Articular chondrocyte of knee joint (primary cell): Measurements from ENCODE around the gene POMT1. TPM values are rescaled to one million over a fixed set of nuclear protein-coding genes. Genes with fewer than 3 reads are reported as not detected.

Experiments
- small RNA-seq: library from RNA; depleted of rRNA; stranded (forward); fragments of <200 nt; gene quantifications from one replicate; pipeline ENCODE3, GENCODE V24; 2012
- total RNA-seq: library from RNA; depleted of rRNA; stranded (reverse); fragments of >200 nt; gene quantifications from 2 replicates; pipeline ENCODE4 v1.2.3, GENCODE V29; 2012

The POMT1 gene, protein sequence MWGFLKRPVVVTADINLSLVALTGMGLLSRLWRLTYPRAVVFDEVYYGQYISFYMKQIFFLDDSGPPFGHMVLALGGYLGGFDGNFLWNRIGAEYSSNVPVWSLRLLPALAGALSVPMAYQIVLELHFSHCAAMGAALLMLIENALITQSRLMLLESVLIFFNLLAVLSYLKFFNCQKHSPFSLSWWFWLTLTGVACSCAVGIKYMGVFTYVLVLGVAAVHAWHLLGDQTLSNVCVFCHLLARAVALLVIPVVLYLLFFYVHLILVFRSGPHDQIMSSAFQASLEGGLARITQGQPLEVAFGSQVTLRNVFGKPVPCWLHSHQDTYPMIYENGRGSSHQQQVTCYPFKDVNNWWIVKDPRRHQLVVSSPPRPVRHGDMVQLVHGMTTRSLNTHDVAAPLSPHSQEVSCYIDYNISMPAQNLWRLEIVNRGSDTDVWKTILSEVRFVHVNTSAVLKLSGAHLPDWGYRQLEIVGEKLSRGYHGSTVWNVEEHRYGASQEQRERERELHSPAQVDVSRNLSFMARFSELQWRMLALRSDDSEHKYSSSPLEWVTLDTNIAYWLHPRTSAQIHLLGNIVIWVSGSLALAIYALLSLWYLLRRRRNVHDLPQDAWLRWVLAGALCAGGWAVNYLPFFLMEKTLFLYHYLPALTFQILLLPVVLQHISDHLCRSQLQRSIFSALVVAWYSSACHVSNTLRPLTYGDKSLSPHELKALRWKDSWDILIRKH
- total RNA-seq, result 31.9 and 33.6 TPM in 2 replicates

DNA sequence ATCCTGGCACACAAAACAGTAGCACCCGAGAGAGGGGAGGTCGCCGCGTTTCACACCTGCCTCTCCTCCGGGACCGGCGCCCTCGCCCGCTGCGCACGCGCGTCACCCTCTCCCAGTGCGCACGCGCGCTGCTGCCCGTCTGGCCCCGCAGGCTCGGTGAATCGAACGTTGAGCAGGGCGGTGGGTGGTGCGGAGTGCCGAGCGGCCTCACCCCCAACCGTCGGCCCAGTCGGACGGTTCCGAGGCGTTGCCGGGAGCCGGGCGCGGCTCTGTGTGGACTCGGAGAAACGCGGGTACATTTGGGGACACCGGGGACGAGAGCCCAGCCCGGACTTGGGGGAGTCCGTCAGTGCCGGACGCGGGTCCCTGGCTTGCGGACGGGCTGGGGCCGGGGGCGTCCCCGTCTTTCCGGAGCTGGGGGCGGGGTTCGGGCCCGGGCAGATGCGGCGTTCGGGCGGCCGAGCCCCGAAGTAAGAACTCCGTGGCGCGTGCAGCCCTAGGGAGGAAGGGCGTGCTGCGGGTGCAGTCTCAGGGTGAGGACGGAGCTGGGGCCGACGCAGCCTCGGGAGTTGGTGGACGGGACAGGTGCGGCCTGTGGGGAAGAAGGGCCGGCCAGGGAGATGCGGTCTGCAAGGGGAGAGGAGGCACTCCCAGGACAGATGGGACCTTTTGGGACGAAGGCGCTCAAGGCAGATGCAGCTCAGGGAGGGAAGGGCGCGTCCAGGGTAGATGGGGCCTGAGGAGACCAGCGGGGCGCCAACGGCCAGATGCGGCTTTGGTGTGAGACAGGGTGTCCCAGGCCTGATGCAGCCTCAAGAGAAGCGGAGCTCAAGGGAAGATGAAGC lies at the start of gene POMT1:
Gene POMT1, plus strand, starts transcription at position 138 of the 845 bp plus-strand sequence. CDS start 1,301 bp downstream, outside the sequence.

DNA sequence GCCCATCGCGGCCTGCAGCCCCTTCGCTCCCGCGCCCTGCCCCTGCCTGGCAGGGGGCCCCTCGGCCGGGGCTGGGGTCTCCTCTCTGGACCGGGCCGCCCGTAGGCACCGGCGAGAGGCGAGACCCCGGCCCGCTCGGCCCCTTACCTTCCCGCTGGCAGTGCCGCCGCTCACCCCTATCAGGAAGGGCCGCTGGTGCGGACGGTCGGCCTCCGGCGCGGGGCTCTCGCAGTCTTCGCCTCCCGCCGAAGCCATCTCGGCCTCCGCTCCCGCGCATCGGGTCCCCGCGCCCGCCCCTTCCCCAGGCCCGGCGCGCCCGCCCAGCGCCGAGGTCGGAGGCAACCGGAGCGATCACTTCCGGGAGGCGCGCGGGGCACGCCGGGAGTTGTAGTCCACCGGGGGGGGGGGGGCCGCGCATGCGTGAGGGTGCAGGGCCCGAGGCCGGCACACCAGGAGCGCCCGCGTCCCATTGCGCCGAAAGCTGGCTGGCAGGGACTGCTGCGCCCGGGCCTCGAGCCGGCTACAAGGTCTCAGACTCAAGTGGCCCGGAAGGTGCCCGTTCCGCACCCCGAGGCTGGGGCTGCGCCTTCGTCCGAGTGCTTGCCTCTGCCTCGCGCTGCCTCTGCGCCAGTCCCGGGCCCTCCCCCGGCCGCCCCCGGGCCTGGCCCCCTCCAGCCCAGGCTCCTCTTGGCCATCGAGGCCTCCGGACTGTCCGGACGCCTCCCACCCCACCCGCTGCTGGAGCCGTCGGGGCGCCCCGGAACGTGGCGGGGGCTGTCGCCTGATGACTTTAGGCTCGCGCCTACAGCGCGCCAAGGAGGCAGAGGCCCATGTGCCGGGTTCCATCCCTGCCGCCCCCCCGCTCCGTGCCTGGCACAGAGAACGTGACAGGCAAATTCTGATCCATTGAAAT lies 28.5 kb downstream of the POMT1 start, which contains the start of gene UCK1:
Gene UCK1, minus strand, starts transcription at position 344 of the 913 bp plus-strand sequence. Its CDS starts 89 bp downstream, at position 255.

DNA sequence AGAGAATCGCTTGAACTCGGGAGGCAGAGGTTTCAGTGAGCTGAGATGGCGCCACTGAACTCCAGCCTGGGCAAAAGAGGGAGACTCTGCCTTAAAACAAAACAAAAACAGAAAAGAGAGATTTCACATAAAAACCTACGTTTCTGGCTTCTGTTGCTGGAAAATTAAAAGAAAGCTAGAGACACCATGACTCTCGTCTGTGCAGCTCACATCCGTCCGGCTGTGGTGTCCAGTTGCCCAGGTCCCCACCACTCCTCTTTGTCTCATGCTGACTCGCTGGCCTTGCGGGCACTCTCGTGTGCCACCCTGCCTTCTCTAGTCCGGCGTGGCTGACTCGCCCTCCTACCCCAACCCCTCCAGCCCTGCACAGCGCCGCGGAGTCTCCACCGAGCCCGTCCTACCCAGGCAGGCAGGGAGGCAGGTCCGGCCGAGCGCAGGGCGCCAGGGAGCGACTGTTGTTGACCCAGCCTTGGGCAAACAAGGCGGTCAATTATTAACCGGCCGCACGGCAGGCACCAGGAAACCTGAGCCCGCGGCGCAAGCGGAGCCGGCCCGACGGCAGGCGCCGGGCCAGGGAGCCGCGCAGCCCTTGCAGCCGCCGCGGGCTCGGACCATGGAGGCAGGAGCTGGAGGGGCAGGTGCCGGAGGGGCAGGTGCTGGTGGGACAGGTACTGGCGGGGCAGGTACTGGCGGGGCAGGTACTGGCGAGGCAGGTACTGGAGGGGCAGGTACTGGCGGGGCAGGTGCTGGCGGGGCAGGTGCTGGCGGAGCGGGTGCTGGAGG lies 42.5 kb downstream of the POMT1 start, which contains the start of gene PRRT1B:
Gene PRRT1B, plus strand, starts transcription at position 521 of the 783 bp plus-strand sequence. Its CDS starts 93 bp downstream, at position 614.

Small RNA genes within 50 kb of the gene (small RNA-seq; reads per million reads assigned to genes)
- gene SNORD62A (not detected), gene SNORD62B (1.4 reads per million, percentile 61 among the genes with 10 or more reads in this experiment)

Other genes starting within 250 kb of the POMT1 start
- gene FAM78A, start 226.4 kb upstream of the POMT1 start, total RNA-seq, result 0.52 and 0.54 TPM in 2 replicates
- 9.6 and 9.7 TPM in 2 replicates for gene PLPP7, start 213.2 kb upstream of the POMT1 start, total RNA-seq
- gene PRRC2B, start 108.8 kb upstream of the POMT1 start, total RNA-seq, result 59.3 and 64.5 TPM in 2 replicates
- gene UCK1, start 28.3 kb downstream of the POMT1 start, total RNA-seq, result 18.0 and 19.9 TPM in 2 replicates
- not detected in 2 replicates for gene PRRT1B, start 42.6 kb downstream of the POMT1 start, total RNA-seq
- 27.2 and 28.7 TPM in 2 replicates for gene RAPGEF1, start 237.2 kb downstream of the POMT1 start, total RNA-seq